ENCODE results near the gene GOLGA3. TPM values are rescaled to one million over a fixed set of nuclear protein-coding genes. Genes with fewer than 3 reads are reported as not detected.

Gene GOLGA3
- total RNA-seq, 2 donors from 2014 or later: 99.1 to 109 TPM

DNA sequence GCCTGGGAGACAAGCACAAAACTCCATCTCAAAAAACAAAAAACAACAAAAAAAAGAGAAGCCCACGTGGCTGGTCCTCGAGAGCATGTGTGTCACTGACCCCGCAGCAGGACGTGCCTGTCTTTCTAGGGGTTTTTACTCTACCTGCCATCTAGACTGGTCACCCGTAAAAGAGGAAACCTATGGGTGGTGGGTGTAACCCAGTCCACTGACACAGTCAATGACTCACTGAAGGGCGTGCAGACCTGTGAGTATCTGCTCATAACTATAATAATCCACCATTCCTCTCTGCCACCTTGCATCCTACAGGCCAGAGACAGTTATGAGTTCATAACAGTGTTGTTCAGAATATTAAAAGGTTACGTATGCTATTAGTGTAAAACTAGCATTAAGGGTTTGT lies 4.6 kb downstream of the GOLGA3 start:
- Histone ChIP-seq H3K27me3 (replicated peaks; ENCODE audit: insufficient read depth) (no peaks in the 10 kb centered on the region), H3K4me1 (replicated peaks) (peaks cover 5% of the 10 kb centered on the region), H3K27ac (no peak overlapping the region), H3K36me3 (peaks cover 0 to 4% of the 10 kb centered on the region in 2 donors), H3K9me3 (no peaks in the 10 kb centered on the region), H3K4me3 (no peak overlapping the region)
- intact Hi-C loops (cut with DNase I): no loop called here
- TF ChIP-seq POLR2AphosphoS5 (IDR thresholded peaks at IDR 0.05): no peak
- TF ChIP-seq CTCF (IDR thresholded peaks at IDR 0.05): no peak
- no peak for TF ChIP-seq POLR2A (IDR thresholded peaks at IDR 0.05)
- WGBS: 81% methylated on average over 7 of the region's 7 CpGs
- DNase-seq (ENCODE audit: low spot score): no peak

- TF ChIP-seq CTCF (IDR thresholded peaks at IDR 0.05) (no peak), POLR2A (IDR thresholded peaks at IDR 0.05) (no peak), POLR2AphosphoS5 (IDR thresholded peaks at IDR 0.05) (no peak)
- Histone ChIP-seq H3K9me3 (no peaks in the 10 kb centered on the region), H3K36me3 (peaks cover 9 to 27% of the 10 kb centered on the region in 2 donors), H3K27me3 (replicated peaks; ENCODE audit: insufficient read depth) (no peaks in the 10 kb centered on the region), H3K4me3 (no peak overlapping the region), H3K27ac (no peak overlapping the region), H3K4me1 (replicated peaks) (no peaks in the 10 kb centered on the region)
- DNase-seq (ENCODE audit: low spot score): no peak
- intact Hi-C loops (cut with DNase I): no loop called here
- WGBS: 92% methylated on average over 8 of the region's 8 CpGs
These were observed 10.1 kb downstream of the GOLGA3 start for GRCh38 chr12:132818562-132818961.

DNA sequence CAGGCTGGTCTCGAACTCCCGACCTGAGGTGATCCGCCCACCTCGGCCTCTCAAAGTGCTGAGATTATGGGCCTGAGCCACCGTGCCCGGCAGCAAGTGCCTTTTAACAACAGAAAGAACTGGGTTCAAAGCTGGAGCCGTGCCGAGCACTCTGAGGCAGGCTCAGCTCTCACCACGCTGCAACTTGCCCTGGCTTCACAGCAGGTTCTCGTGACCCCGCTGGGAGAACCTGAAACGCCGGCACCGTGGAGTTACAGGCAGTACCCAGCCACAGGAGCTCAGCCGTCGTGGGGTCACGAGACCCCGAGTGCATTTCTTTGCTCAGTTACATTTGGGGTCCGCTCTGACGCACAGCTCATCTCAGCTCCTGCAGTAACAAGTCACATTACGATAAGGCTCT lies 14.4 kb downstream of the GOLGA3 start:
- Histone ChIP-seq H3K36me3 (peaks cover 9 to 38% of the 10 kb centered on the region in 2 donors), H3K27me3 (replicated peaks; ENCODE audit: insufficient read depth) (no peaks in the 10 kb centered on the region), H3K9me3 (no peaks in the 10 kb centered on the region), H3K4me3 (no peak overlapping the region), H3K27ac (no peak overlapping the region), H3K4me1 (replicated peaks) (no peaks in the 10 kb centered on the region)
- intact Hi-C loops (cut with DNase I): no loop called here
- TF ChIP-seq POLR2A (IDR thresholded peaks at IDR 0.05) (no peak), CTCF (IDR thresholded peaks at IDR 0.05) (no peak), POLR2AphosphoS5 (IDR thresholded peaks at IDR 0.05) (no peak)
- 97% methylated on average over 21 of the region's 21 CpGs for WGBS
- DNase-seq (ENCODE audit: low spot score): no peak

DNA sequence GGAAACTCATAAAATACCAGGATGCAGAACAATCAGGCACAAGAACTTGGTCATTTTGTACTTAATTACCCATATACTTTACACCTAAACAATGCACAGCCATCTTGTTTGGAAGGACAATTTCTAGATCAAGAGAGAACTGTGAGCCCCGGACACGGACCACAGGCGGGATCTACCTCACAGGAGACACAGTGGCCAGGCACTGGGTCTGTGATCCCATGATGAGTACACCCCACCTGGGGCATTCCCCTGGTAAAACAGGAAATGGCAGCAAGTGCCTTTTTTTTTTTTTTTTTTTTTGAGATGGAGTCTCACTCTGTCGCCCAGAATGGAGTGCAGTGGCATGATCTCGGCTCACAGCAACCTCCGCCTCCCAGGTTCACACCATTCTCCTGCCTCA lies 15.2 kb downstream of the GOLGA3 start:
- Histone ChIP-seq H3K9me3 (no peaks in the 10 kb centered on the region), H3K4me1 (replicated peaks) (no peaks in the 10 kb centered on the region), H3K36me3 (peaks cover 9 to 34% of the 10 kb centered on the region in 2 donors), H3K27me3 (replicated peaks; ENCODE audit: insufficient read depth) (no peaks in the 10 kb centered on the region), H3K27ac (no peak overlapping the region), H3K4me3 (no peak overlapping the region)
- 95% methylated on average over 6 of the region's 6 CpGs for WGBS
- intact Hi-C loops (cut with DNase I): no loop called here
- TF ChIP-seq CTCF (IDR thresholded peaks at IDR 0.05) (no peak), POLR2A (IDR thresholded peaks at IDR 0.05) (no peak)
- no peak for DNase-seq (ENCODE audit: low spot score)

- H3K9me3 ChIP-seq: no peaks in the 10 kb centered on the region
- no peaks in the 10 kb centered on the region for H3K4me1 ChIP-seq (replicated peaks)
- DNase-seq (ENCODE audit: low spot score): no peak
- TF ChIP-seq POLR2AphosphoS5 (IDR thresholded peaks at IDR 0.05): no peak
- no peak for TF ChIP-seq POLR2A (IDR thresholded peaks at IDR 0.05)
- TF ChIP-seq CTCF (IDR thresholded peaks at IDR 0.05): no peak
- intact Hi-C loops (cut with DNase I): no loop called here
- 89% methylated on average over 8 of the region's 8 CpGs for WGBS
- H3K27me3 ChIP-seq (replicated peaks; ENCODE audit: insufficient read depth): no peaks in the 10 kb centered on the region
- no peak overlapping the region for H3K27ac ChIP-seq
- peaks cover 13 to 36% of the 10 kb centered on the region in 2 donors for H3K36me3 ChIP-seq
- no peak overlapping the region for H3K4me3 ChIP-seq
These were observed 15.9 kb downstream of the GOLGA3 start for GRCh38 chr12:132812631-132813305.
